ENCODE measurements around the gene MS4A15. TPM values are rescaled to one million over a fixed set of nuclear protein-coding genes. Genes with fewer than 3 reads are reported as not detected.

The MS4A15 gene
- total RNA-seq, 1 donor from 2014 or later, result not detected

DNA sequence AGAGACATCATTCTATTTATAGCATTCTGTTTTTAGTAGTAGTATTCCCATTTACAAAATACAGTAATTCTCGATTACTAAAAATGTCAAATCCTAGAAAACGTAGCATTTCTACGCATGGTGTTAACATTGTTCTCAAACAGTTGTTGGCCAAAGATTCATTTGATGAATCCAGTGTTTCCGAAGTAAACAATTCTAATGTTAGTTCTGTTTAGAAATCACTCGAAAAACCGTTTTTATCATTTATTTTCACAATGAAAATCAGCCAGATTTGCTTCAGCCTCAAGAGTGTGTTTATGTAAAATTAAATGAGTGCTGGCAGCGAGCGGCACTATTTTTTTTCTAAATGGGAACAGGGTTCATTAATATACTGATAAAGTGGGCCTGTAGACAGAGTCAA, 25.1 kb upstream of the MS4A15 start:
- no peaks in the 10 kb centered on the region for H3K4me1 Mint-ChIP-seq (ENCODE audit: low read depth)

DNA sequence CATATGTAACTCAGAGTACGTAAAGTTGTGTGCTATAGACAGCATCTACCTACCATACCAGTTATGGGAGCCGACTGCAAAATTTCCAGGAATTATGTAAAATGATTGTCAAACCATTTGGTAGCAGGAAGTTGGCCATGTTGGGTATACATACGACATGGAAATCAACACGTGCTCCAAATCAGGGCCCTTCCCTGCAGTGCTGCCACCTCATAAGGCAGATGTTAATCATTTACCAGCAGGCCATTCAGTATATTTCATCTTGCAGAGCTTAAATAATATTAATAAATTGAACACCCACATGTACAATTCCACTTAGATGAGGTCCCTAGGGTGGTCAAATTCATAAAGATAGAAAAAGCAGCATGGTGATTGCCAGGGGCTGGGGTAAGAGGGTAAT, 22.4 kb upstream of the MS4A15 start:
- TF ChIP-seq CTCF (IDR thresholded peaks at IDR 0.05; ENCODE audit: unreplicated experiment), result no peak
- DNase-seq (ENCODE audit: low spot score, unreplicated experiment), result no peak
- Mint-ChIP-seq H3K27me3 (peaks cover 26% of the 10 kb centered on the region), H3K4me3 (ENCODE audit: low read depth) (no peak overlapping the region), H3K9me3 (ENCODE audit: low read depth) (no peaks in the 10 kb centered on the region), H3K27ac (no peak overlapping the region), H3K4me1 (ENCODE audit: low read depth) (no peaks in the 10 kb centered on the region), H3K36me3 (ENCODE audit: insufficient read depth) (no peaks in the 10 kb centered on the region)

More for the DNA sequence above, 25.1 kb upstream of the MS4A15 start:
- no peak for DNase-seq (ENCODE audit: low spot score, unreplicated experiment)
- Mint-ChIP-seq H3K27me3 (peaks cover 19% of the 10 kb centered on the region), H3K9me3 (ENCODE audit: low read depth) (no peaks in the 10 kb centered on the region), H3K36me3 (ENCODE audit: insufficient read depth) (no peaks in the 10 kb centered on the region), H3K4me3 (ENCODE audit: low read depth) (no peak overlapping the region), H3K27ac (no peak overlapping the region)
- no peak for TF ChIP-seq CTCF (IDR thresholded peaks at IDR 0.05; ENCODE audit: unreplicated experiment)

DNA sequence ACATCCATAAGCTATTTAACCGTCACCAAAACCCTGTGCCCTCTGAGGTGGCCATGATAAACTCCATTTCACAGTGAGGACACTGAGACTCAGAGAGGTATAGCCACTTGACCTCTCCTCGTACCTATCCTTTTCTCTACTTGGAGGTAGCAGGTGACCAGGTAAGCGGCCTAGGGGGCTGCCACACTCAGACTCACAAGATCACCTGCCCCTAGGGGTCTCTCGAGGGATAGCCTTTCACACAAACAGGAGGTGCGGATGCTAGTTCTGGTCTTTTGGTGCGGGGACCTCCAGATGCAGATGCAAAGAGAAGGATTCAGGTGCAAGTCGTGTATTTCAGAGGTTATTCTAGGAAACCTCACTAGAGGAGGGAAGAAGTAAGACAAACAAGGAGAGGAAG, 17.6 kb upstream of the MS4A15 start:
- Mint-ChIP-seq H3K4me3 (ENCODE audit: low read depth) (no peak overlapping the region), H3K27ac (no peak overlapping the region), H3K36me3 (ENCODE audit: insufficient read depth) (no peaks in the 10 kb centered on the region), H3K27me3 (peaks cover 21% of the 10 kb centered on the region), H3K4me1 (ENCODE audit: low read depth) (no peaks in the 10 kb centered on the region), H3K9me3 (ENCODE audit: low read depth) (peaks cover 7% of the 10 kb centered on the region)
- peak; percentile 45 for TF ChIP-seq CTCF (IDR thresholded peaks at IDR 0.05; ENCODE audit: unreplicated experiment)
- no peak for DNase-seq (ENCODE audit: low spot score, unreplicated experiment)

DNA sequence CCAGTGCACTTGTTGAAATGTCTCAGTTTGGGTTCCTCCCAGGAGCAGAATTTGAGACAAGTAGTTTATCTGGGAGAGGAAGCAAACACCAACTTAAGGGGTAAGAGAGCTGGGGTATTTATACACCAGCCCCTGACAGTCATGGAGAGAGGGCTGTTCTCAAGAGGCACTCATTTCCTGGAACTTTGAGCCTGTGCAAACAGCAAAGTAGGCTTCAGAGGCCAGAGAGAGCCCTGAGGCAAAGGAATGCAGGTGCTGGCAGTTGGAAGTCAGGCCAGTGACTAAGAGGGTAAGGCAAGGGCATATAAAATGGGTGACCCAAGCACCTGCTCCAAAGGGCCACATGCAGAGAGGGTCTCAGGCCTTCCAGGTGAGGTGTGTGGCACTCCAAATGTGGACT, 16.1 kb upstream of the MS4A15 start:
- Mint-ChIP-seq H3K36me3 (ENCODE audit: insufficient read depth) (no peaks in the 10 kb centered on the region), H3K27ac (no peak overlapping the region), H3K27me3 (peaks cover 21% of the 10 kb centered on the region), H3K4me1 (ENCODE audit: low read depth) (no peaks in the 10 kb centered on the region), H3K4me3 (ENCODE audit: low read depth) (no peak overlapping the region), H3K9me3 (ENCODE audit: low read depth) (peaks cover 7% of the 10 kb centered on the region)
- TF ChIP-seq CTCF (IDR thresholded peaks at IDR 0.05; ENCODE audit: unreplicated experiment), result no peak
- DNase-seq (ENCODE audit: low spot score, unreplicated experiment), result no peak

DNA sequence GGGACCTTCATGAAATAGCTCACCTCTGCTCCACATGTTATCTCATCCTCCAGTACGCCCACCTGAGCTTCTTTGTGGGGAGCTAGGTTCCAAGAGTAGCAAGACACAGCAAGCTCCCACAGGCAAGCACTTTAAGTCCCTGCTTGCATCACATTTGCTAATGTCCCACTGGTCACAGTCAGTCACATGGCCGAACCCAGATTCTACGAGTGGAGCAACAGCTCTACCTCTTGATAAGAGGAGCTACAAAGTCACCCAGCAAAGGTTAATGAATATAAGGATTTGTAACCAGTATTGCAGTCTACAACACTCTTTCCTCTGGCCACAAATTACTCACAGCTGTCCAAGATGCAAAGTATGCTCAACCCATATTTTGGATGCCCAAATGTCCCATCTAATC, 15.2 kb upstream of the MS4A15 start:
- H3K27ac Mint-ChIP-seq, result no peak overlapping the region
- no peaks in the 10 kb centered on the region for H3K4me1 Mint-ChIP-seq (ENCODE audit: low read depth)
- no peak overlapping the region for H3K4me3 Mint-ChIP-seq (ENCODE audit: low read depth)
- H3K36me3 Mint-ChIP-seq (ENCODE audit: insufficient read depth), result no peaks in the 10 kb centered on the region
- H3K27me3 Mint-ChIP-seq, result peaks cover 20% of the 10 kb centered on the region
- TF ChIP-seq CTCF (IDR thresholded peaks at IDR 0.05; ENCODE audit: unreplicated experiment), result no peak
- peaks cover 7% of the 10 kb centered on the region for H3K9me3 Mint-ChIP-seq (ENCODE audit: low read depth)
- no peak for DNase-seq (ENCODE audit: low spot score, unreplicated experiment)
